Spleen (tissue), 11 donors: Measurements from ENCODE around the gene MAN1A2. TPM values are rescaled to one million over a fixed set of nuclear protein-coding genes. Genes with fewer than 3 reads are reported as not detected.
A peak's percentile ranks its signal among the peaks of the same experiment; 100 is the strongest.

ENCODE experiments used
- DNase-seq: peaks from one replicate; pipeline ENCODE4 v3.0.0-alpha.2; 2020
- H3K27ac ChIP-seq, 8 donors: fragments of 200-600 bp; sonication (generic) in 7 of 8; 1 replicate in 4 of 8; 2 replicates in 4 of 8; pipeline versions ENCODE4 v1.5.0 to v1.8.0; 2016 to 2021; ENCODE audit warnings: inconsistent platforms in 4 of 8, mild to moderate bottlenecking in 4 of 8, moderate library complexity in 1 of 8
- H3K27me3 ChIP-seq, 7 donors: fragments of 200-600 bp; sonication (generic) in 6 of 7; replicated peaks in 1 of 7; 1 replicate in 4 of 7; 2 replicates in 3 of 7; pipeline versions ENCODE4 v1.5.0 to v1.8.0; 2016 to 2021; ENCODE audit warnings: inconsistent platforms in 3 of 7, mild to moderate bottlenecking in 1 of 7
- H3K36me3 ChIP-seq, 6 donors: fragments of 200-600 bp; sonication (generic) in 5 of 6; 1 replicate in 4 of 6; 2 replicates in 2 of 6; pipeline versions ENCODE4 v1.5.0 to v1.8.0; 2016 to 2021; ENCODE audit warnings: inconsistent platforms in 2 of 6
- H3K4me1 ChIP-seq, 6 donors: fragments of 200-600 bp; sonication (generic) in 5 of 6; 1 replicate in 3 of 6; 2 replicates in 3 of 6; pipeline versions ENCODE4 v1.5.0 to v1.8.0; 2016 to 2021; ENCODE audit warnings: inconsistent platforms in 3 of 6
- H3K4me3 ChIP-seq, 8 donors: fragments of 200-600 bp; sonication (generic) in 7 of 8; 1 replicate in 4 of 8; 2 replicates in 4 of 8; pipeline versions ENCODE4 v1.5.0 to v1.8.0; 2016 to 2021; ENCODE audit warnings: inconsistent platforms in 4 of 8, mild to moderate bottlenecking in 4 of 8, moderate library complexity in 2 of 8
- H3K9me3 ChIP-seq, 8 donors: fragments of 200-600 bp; sonication (generic) in 7 of 8; 1 replicate in 4 of 8; 2 replicates in 4 of 8; pipeline versions ENCODE4 v1.5.0 to v1.8.0; 2016 to 2021; ENCODE audit warnings: inconsistent platforms in 4 of 8
- POLR2A ChIP-seq, 3 donors: fragments of 450-650 bp; IDR thresholded peaks; one replicate each; pipeline ENCODE4 v1.5.1; 2017; ENCODE audit warnings: antibody characterized with exemption in 3 of 3, mild to moderate bottlenecking in 1 of 3
- POLR2AphosphoS5 ChIP-seq, 3 donors: sonication (generic); formaldehyde crosslinking; IDR thresholded peaks; one replicate each; pipeline ENCODE4 v1.5.1; 2017; ENCODE audit warnings: antibody characterized with exemption in 3 of 3
- WGBS, 5 donors: extraction: QIAGEN DNeasy Blood & Tissue Kit in 3 of 5; methylation state at CpG; one replicate each; pipeline versions ENCODE4 v1.1.5 to v1.1.7; 2013 to 2018; 5-methylcytosine and 5-hydroxymethylcytosine counted together
- intact Hi-C: fragments of 100-400 bp; cut with DNase I; formaldehyde crosslinking; loops from one replicate; pipeline ENCODE4 v1.15.0; 2023; ENCODE audit warnings: low total_unique reads
- polyA plus RNA-seq, 3 donors: library from polyadenylated mRNA; stranded (reverse); fragments of 200-250 nt; gene quantifications; one replicate each; pipeline ENCODE4 v1.2.1, GENCODE V29; 2013
- total RNA-seq, 7 donors: library from RNA; depleted of rRNA in 3 of 7; stranded (reverse); fragments of >200 nt in 3 of 7; fragmentation: NEBNext Ultra II Directional in 4 of 7; extraction: Animal tissue kit (Norgen Biotek cat#: 25700) in 4 of 7; gene quantifications; one replicate each; pipeline versions ENCODE4 v1.1.0 to v1.2.1, GENCODE V29; 2016 to 2021
- TF ChIP-seq, protein P1 (sequence below), 11 experiments: fragments of 200-600 bp in 7 of 11; fragments of 450-650 bp in 4 of 11; sonication (generic) in 4 of 11; IDR thresholded peaks in 8 of 11; conservative IDR thresholded peaks in 3 of 11; 1 replicate in 7 of 11; 2 replicates in 4 of 11; pipeline versions ENCODE4 v1.4.0 to v1.8.0; 2016 to 2021; ENCODE audit warnings: antibody characterized with exemption in 11 of 11, inconsistent platforms in 4 of 11, mild to moderate bottlenecking in 1 of 11
- donor health status: healthy with polysubstance abuse.
- donor health status: DM: no; HTN: no; CAD: no; lungs with moderate emphysema.
- donor health status: DM: no; HTN: no; CAD: no.
- donor health status: Bipolar disorder and iron deficiency.
- donor health status: healthy.
- donor health status: DM: no; HTN: no; CAD: no.
- donor health status: DM: yes; HTN: yes; CAD: no.

MAN1A2 gene
- total and polyA plus RNA-seq, 10 donors = 4.1 to 52.4 (median 42.6) TPM

DNA sequence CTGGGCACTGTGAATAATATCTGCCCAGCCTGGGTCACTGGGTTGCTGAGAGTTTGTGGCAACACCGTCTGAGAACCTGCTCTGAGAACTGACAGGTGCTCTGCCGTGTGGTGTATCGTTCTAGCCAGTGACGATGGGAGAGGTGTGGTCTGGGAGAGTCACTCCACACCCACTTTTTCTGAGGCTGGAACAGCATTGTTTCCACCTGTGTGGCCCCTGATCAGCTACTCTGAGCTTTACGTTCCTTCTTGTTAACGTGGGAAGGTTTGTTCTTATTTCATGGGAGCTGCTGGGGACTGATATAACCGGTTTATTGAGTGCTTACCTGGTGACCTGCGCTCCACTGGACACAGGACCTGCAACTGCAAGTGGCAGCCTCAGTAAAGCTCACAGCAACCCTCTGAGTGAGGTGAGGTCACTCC lies 203.8 kb downstream of the MAN1A2 start:
- Histone ChIP-seq H3K4me3 (no peak overlapping the region), H3K9me3 (no peaks in the 10 kb centered on the region), H3K36me3 (no peaks in the 10 kb centered on the region), H3K27ac (no peak overlapping the region), H3K27me3 (no peaks in the 10 kb centered on the region), H3K4me1 (peaks cover 0 to 17% (median 16%) of the 10 kb centered on the region in 6 donors)
- intact Hi-C loops = no loop called here
- TF ChIP-seq POLR2A (IDR thresholded peaks at IDR 0.05) (no peak), POLR2AphosphoS5 (IDR thresholded peaks at IDR 0.05) (no peak)
- TF ChIP-seq, protein P1, sequence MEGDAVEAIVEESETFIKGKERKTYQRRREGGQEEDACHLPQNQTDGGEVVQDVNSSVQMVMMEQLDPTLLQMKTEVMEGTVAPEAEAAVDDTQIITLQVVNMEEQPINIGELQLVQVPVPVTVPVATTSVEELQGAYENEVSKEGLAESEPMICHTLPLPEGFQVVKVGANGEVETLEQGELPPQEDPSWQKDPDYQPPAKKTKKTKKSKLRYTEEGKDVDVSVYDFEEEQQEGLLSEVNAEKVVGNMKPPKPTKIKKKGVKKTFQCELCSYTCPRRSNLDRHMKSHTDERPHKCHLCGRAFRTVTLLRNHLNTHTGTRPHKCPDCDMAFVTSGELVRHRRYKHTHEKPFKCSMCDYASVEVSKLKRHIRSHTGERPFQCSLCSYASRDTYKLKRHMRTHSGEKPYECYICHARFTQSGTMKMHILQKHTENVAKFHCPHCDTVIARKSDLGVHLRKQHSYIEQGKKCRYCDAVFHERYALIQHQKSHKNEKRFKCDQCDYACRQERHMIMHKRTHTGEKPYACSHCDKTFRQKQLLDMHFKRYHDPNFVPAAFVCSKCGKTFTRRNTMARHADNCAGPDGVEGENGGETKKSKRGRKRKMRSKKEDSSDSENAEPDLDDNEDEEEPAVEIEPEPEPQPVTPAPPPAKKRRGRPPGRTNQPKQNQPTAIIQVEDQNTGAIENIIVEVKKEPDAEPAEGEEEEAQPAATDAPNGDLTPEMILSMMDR (IDR thresholded peaks at IDR 0.05 in 8 of 11, conservative IDR thresholded peaks at IDR 0.05 in 3 of 11) = no peak
- 81 to 91% (median 87%) methylated on average over 8 of the region's 8 CpGs for WGBS, 5 donors
- no peak for DNase-seq

- no peaks in the 10 kb centered on the region for H3K9me3 ChIP-seq
Measured at GRCh38 chr1:117571496-117571895, 204.2 kb downstream of the MAN1A2 start.

DNA sequence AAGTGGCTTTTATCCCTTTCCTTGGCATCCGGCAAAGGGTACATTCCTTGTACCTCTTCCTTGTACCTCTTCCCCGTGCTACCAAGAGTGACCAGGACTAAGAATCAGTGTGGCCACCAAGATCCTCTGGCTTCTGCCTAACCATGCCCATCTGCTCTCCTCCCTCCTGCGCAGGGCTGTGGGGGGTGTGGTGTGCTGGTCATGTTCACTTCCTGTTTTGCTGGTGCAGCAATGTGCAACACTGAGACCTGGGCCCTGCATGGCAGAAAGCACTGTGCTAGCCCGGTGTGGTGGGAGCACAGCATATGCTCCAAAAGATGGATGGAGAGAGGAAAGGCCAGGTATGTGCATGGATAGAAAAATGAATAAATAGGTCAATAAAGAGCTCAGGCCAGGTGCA lies 205.3 kb downstream of the MAN1A2 start:
- no peak overlapping the region for H3K27ac ChIP-seq
- TF ChIP-seq POLR2A (IDR thresholded peaks at IDR 0.05) (no peak), POLR2AphosphoS5 (IDR thresholded peaks at IDR 0.05) (no peak)
- TF ChIP-seq, protein P1 (IDR thresholded peaks at IDR 0.05 in 8 of 11, conservative IDR thresholded peaks at IDR 0.05 in 3 of 11) = no peak
- WGBS, 5 donors = 35 to 66% (median 41%) methylated on average over 4 of the region's 4 CpGs

More at GRCh38 chr1:117571496-117571895, 204.2 kb downstream of the MAN1A2 start:
- Histone ChIP-seq H3K27me3 (no peaks in the 10 kb centered on the region), H3K4me1 (peaks cover 0 to 17% (median 16%) of the 10 kb centered on the region in 6 donors), H3K27ac (no peak overlapping the region), H3K36me3 (no peaks in the 10 kb centered on the region), H3K4me3 (no peak overlapping the region)
- DNase-seq = no peak
- TF ChIP-seq POLR2A (IDR thresholded peaks at IDR 0.05) (no peak), POLR2AphosphoS5 (IDR thresholded peaks at IDR 0.05) (no peak)
- TF ChIP-seq, protein P1 (IDR thresholded peaks at IDR 0.05 in 8 of 11, conservative IDR thresholded peaks at IDR 0.05 in 3 of 11) = no peak
- WGBS, 5 donors = 91 to 94% (median 91%) methylated on average over 5 of the region's 5 CpGs
- intact Hi-C loops = no loop called here

GRCh38 chr1:117573386-117574023 lies 206.3 kb downstream of the MAN1A2 start:
- H3K27ac ChIP-seq = no peak overlapping the region
- H3K4me3 ChIP-seq = no peak overlapping the region
- TF ChIP-seq POLR2A (IDR thresholded peaks at IDR 0.05) (no peak), POLR2AphosphoS5 (IDR thresholded peaks at IDR 0.05) (peak in 1 of 3 donors; percentile 14)
- TF ChIP-seq, protein P1 (IDR thresholded peaks at IDR 0.05 in 8 of 11, conservative IDR thresholded peaks at IDR 0.05 in 3 of 11) = no peak
- WGBS, 5 donors = 63 to 72% (median 70%) methylated on average over 10 of the region's 10 CpGs
- H3K27me3 ChIP-seq = no peaks in the 10 kb centered on the region
- H3K9me3 ChIP-seq = no peaks in the 10 kb centered on the region
- no peaks in the 10 kb centered on the region for H3K36me3 ChIP-seq
- intact Hi-C loops = no loop called here
- peaks cover 0 to 17% (median 16%) of the 10 kb centered on the region in 6 donors for H3K4me1 ChIP-seq
- DNase-seq = no peak

More for the DNA sequence above, 205.3 kb downstream of the MAN1A2 start:
- Histone ChIP-seq H3K27me3 (no peaks in the 10 kb centered on the region), H3K4me3 (no peak overlapping the region), H3K4me1 (peaks cover 0 to 17% (median 16%) of the 10 kb centered on the region in 6 donors), H3K9me3 (no peaks in the 10 kb centered on the region), H3K36me3 (no peaks in the 10 kb centered on the region)
- DNase-seq = peak; percentile 89
- intact Hi-C loops = no loop called here
